Stimulated activated CD4-positive, alpha-beta T cell treated with anti-CD3 and anti-CD28 coated beads, Interleukin-4, amount 100 ng/mL, for 1 hour (primary cell): ENCODE data around the gene ADIPOQ.
"Not testable (repeated sequence)": the region's sequence is repeated elsewhere in the genome, so short reads cannot be mapped to it uniquely, and the experiment has no call there.

Source experiments
- DNase-seq: peaks from one replicate; pipeline ENCODE4 v3.0.0-alpha.2; 2020

Gene ADIPOQ

GRCh38 chr3:186842426-186843038 is at the start of gene ADIPOQ:
Gene ADIPOQ, plus strand, starts transcription at chr3:186842710. Its CDS starts 10,349 bp downstream, at chr3:186853059.
- no peak for DNase-seq

GRCh38 chr3:186798239-186798874 is 44.2 kb upstream of the ADIPOQ start:
- DNase-seq: no peak

- no peak for DNase-seq
These were observed 42.2 kb upstream of the ADIPOQ start for GRCh38 chr3:186800285-186800684.

GRCh38 chr3:186802701-186803100 is 39.8 kb upstream of the ADIPOQ start:
- no peak for DNase-seq

- DNase-seq: not testable (repeated sequence)
These were observed 39.1 kb upstream of the ADIPOQ start for GRCh38 chr3:186803447-186803846.

- DNase-seq: peak; percentile 88
These were observed 36.1 kb upstream of the ADIPOQ start, which contains the start of gene RFC4 for GRCh38 chr3:186806089-186807055. Gene RFC4, minus strand, starts transcription at chr3:186806482. Its CDS starts 1,769 bp downstream, at chr3:186804713.

- no peak for DNase-seq
These were observed 35.3 kb upstream of the ADIPOQ start for GRCh38 chr3:186807231-186807630.

- DNase-seq: no peak
These were observed 32.0 kb upstream of the ADIPOQ start for GRCh38 chr3:186810336-186810996.

- DNase-seq: not testable (repeated sequence)
These were observed 31.2 kb upstream of the ADIPOQ start for GRCh38 chr3:186811313-186811712.

- DNase-seq: no peak
These were observed 28.4 kb upstream of the ADIPOQ start for GRCh38 chr3:186814100-186814499.

- DNase-seq: no peak
These were observed 27.1 kb upstream of the ADIPOQ start for GRCh38 chr3:186815435-186815834.

GRCh38 chr3:186818516-186818915 is 24.0 kb upstream of the ADIPOQ start:
- DNase-seq: no peak

GRCh38 chr3:186818956-186819355 is 23.6 kb upstream of the ADIPOQ start:
- no peak for DNase-seq

- no peak for DNase-seq
These were observed 20.8 kb upstream of the ADIPOQ start for GRCh38 chr3:186821429-186822387.

GRCh38 chr3:186822388-186822759 is 20.1 kb upstream of the ADIPOQ start:
- not testable (repeated sequence) for DNase-seq

GRCh38 chr3:186823386-186823785 is 19.1 kb upstream of the ADIPOQ start:
- DNase-seq: no peak

- peak; percentile 4 for DNase-seq
These were observed 17.9 kb upstream of the ADIPOQ start for GRCh38 chr3:186824430-186825139.

GRCh38 chr3:186825294-186825821 is 17.2 kb upstream of the ADIPOQ start:
- DNase-seq: peak; percentile 56

- peak; percentile 5 for DNase-seq
These were observed 16.6 kb upstream of the ADIPOQ start for GRCh38 chr3:186825872-186826409.

- peak; percentile 18 for DNase-seq
These were observed 16.0 kb upstream of the ADIPOQ start for GRCh38 chr3:186826410-186826975.
